ENCODE results near the gene GRIA2. TPM values are rescaled to one million over a fixed set of nuclear protein-coding genes. Genes with fewer than 3 reads are reported as not detected.

Gene GRIA2
- total RNA-seq, 1 donor from 2014 or later, result 0.77 TPM

DNA sequence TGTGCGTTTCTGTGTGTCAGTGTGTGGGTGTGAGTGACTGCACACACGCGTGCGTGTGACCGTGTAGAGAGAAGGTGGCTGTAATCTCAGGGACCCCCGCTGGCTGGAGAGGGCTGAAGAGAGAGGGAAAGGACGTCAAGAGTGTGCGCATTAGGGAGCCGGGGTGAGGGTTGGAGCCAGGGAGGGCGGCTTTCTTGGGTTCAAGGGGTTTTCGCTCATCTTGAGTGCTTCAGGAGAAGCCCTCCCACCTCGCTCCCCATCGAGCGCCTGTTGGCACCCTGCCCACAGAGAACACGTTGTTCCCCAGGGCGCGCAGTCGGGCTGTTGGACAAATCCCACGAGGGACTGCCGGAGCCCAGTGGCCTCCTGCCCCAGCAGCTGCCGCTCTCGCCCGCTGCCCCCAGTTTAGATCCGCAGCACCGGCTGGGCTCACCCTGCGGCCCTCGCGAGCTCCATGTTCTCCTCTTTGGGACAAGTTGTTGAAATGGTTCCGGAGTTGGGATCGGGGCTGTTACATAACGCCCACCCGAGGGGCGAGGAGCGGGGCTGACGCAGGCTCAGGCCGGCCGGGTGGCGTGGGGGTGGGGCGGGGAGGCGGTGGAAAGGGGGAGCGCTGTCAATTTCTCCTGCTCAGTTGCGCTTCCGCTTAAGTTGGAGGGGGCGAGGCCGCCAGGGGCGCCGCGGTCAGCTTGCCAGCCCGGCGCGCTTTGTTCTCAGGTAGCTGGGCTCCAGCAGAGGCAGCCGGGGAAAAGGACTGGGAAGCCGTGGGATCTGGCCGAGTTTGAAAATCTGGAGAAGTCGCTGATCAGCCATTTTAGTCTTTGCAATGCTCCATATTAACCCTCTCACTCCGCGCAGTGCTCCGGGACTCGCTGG lies 1.6 kb downstream of the GRIA2 start:
- H3K4me1 Mint-ChIP-seq (ENCODE audit: low read depth), result peaks cover 24% of the 10 kb centered on the region
- H3K4me3 Mint-ChIP-seq (ENCODE audit: unreplicated experiment), result peak overlapping the region; percentile 89
- DNase-seq (ENCODE audit: low spot score), result peak; percentile 77
- peaks cover 48% of the 10 kb centered on the region for H3K27me3 Mint-ChIP-seq (ENCODE audit: low read depth)
- H3K9me3 Mint-ChIP-seq (ENCODE audit: low read depth), result no peaks in the 10 kb centered on the region
- H3K36me3 Mint-ChIP-seq (ENCODE audit: low read depth), result no peaks in the 10 kb centered on the region
- TF ChIP-seq CTCF (IDR thresholded peaks at IDR 0.05), result peak; percentile 36
- H3K27ac Mint-ChIP-seq (ENCODE audit: unreplicated experiment), result no peak overlapping the region

DNA sequence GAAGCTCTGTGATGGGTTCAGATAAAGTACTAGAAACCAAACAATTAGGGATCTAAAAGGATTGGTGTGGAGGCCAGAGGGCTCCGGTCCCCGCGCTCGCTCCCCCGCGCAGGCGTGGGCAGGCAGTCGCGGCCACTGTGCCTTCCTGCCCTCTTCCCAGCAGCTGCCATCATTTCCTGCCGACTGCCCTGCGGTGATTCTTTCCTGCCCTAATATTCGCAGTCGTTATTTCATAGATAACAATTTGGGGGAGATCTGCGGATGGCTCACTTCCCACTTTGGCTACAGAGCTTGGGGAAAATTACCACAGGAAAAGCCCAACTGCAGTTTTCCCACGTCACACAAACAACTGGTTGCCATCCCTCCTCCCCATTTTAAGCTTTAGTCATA lies 2.2 kb downstream of the GRIA2 start:
- H3K27me3 Mint-ChIP-seq (ENCODE audit: low read depth), result peaks cover 48% of the 10 kb centered on the region
- no peak overlapping the region for H3K27ac Mint-ChIP-seq (ENCODE audit: unreplicated experiment)
- no peak for TF ChIP-seq CTCF (IDR thresholded peaks at IDR 0.05)
- peak; percentile 41 for DNase-seq (ENCODE audit: low spot score)
- H3K4me1 Mint-ChIP-seq (ENCODE audit: low read depth), result peaks cover 24% of the 10 kb centered on the region
- no peaks in the 10 kb centered on the region for H3K9me3 Mint-ChIP-seq (ENCODE audit: low read depth)
- peak overlapping the region; percentile 89 for H3K4me3 Mint-ChIP-seq (ENCODE audit: unreplicated experiment)
- no peaks in the 10 kb centered on the region for H3K36me3 Mint-ChIP-seq (ENCODE audit: low read depth)

GRCh38 chr4:157223456-157223855 lies 2.9 kb downstream of the GRIA2 start:
- H3K27me3 Mint-ChIP-seq (ENCODE audit: low read depth), result peaks cover 48% of the 10 kb centered on the region
- no peak for TF ChIP-seq CTCF (IDR thresholded peaks at IDR 0.05)
- DNase-seq (ENCODE audit: low spot score), result no peak
- peaks cover 24% of the 10 kb centered on the region for H3K4me1 Mint-ChIP-seq (ENCODE audit: low read depth)
- H3K9me3 Mint-ChIP-seq (ENCODE audit: low read depth), result no peaks in the 10 kb centered on the region
- H3K36me3 Mint-ChIP-seq (ENCODE audit: low read depth), result no peaks in the 10 kb centered on the region
- H3K4me3 Mint-ChIP-seq (ENCODE audit: unreplicated experiment), result peak overlapping the region; percentile 28
- no peak overlapping the region for H3K27ac Mint-ChIP-seq (ENCODE audit: unreplicated experiment)

DNA sequence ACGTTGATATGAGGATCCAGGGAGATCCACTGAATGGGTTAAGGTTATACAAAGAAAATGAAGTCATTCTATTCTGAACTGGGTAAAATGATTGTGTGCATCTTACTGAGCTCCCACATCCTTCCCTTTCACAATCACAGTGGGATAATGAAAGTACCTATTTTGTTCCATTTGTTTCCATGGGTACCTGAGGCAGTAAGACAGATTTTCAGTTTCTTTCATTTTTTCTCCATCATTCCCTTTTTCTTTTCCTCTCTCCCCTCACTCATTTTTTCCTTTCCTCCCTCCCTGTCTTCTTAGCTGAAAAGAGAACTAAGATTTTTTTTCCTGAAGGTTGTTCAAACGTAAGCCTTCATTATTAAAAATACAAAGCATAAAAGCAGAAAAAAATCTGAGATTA lies 4.6 kb downstream of the GRIA2 start:
- peaks cover 24% of the 10 kb centered on the region for H3K4me1 Mint-ChIP-seq (ENCODE audit: low read depth)
- H3K4me3 Mint-ChIP-seq (ENCODE audit: unreplicated experiment), result no peak overlapping the region
- H3K27me3 Mint-ChIP-seq (ENCODE audit: low read depth), result peaks cover 37% of the 10 kb centered on the region
- H3K36me3 Mint-ChIP-seq (ENCODE audit: low read depth), result no peaks in the 10 kb centered on the region
- H3K27ac Mint-ChIP-seq (ENCODE audit: unreplicated experiment), result no peak overlapping the region
- TF ChIP-seq CTCF (IDR thresholded peaks at IDR 0.05), result no peak
- no peak for DNase-seq (ENCODE audit: low spot score)
- no peaks in the 10 kb centered on the region for H3K9me3 Mint-ChIP-seq (ENCODE audit: low read depth)

GRCh38 chr4:157226035-157226434 lies 5.5 kb downstream of the GRIA2 start:
- peaks cover 17% of the 10 kb centered on the region for H3K4me1 Mint-ChIP-seq (ENCODE audit: low read depth)
- peaks cover 36% of the 10 kb centered on the region for H3K27me3 Mint-ChIP-seq (ENCODE audit: low read depth)
- no peak overlapping the region for H3K4me3 Mint-ChIP-seq (ENCODE audit: unreplicated experiment)
- H3K36me3 Mint-ChIP-seq (ENCODE audit: low read depth), result no peaks in the 10 kb centered on the region
- DNase-seq (ENCODE audit: low spot score), result no peak
- H3K9me3 Mint-ChIP-seq (ENCODE audit: low read depth), result no peaks in the 10 kb centered on the region
- TF ChIP-seq CTCF (IDR thresholded peaks at IDR 0.05), result peak; percentile 63
- H3K27ac Mint-ChIP-seq (ENCODE audit: unreplicated experiment), result no peak overlapping the region

Data from chondrocyte (in vitro differentiated cells).